ENCODE measurements around the gene SORT1. TPM values are rescaled to one million over a fixed set of nuclear protein-coding genes. Genes with fewer than 3 reads are reported as not detected.

SORT1 gene
- total and polyA plus RNA-seq, 2 of the 13 experiments (the other 11 are each of a cell fraction or from before 2014, with no cell fraction given), result 32.4 to 93.0 TPM

- peak; percentile 63; the same call in 1 of the 2 replicates for TF ChIP-seq HNRNPL (IDR thresholded peaks at IDR 0.05; ENCODE audit: low read depth, low read length)
- no peak for TF ChIP-seq GLMP (CRISPR knock-in tag; IDR thresholded peaks at IDR 0.05; ENCODE audit: borderline replicate concordance)
- peak; percentile 65 for TF ChIP-seq MNT (IDR thresholded peaks at IDR 0.05)
- TF ChIP-seq SRY (CRISPR knock-in tag; IDR thresholded peaks at IDR 0.05), result peak; percentile 40; the same call in 1 of the 2 replicates
- no peak for TF ChIP-seq HOXA7 (CRISPR knock-in tag; IDR thresholded peaks at IDR 0.05)
- 0 out of 2 replicates have a peak, but pooled peaks have one; percentile 47 for TF ChIP-seq PRMT3 (CRISPR knock-in tag; IDR thresholded peaks at IDR 0.05; ENCODE audit: borderline replicate concordance, low read depth)
- peak; percentile 74 for TF ChIP-seq ATF7-NPFF (CRISPR knock-in tag; IDR thresholded peaks at IDR 0.05; ENCODE audit: low read depth)
These were observed 28.8 kb upstream of the SORT1 start, which contains the start of gene PSMA5 (continued) for GRCh38 chr1:109426281-109427170.
